SK-N-SH (cell line): ENCODE results near the gene PDGFRB. TPM values are rescaled to one million over a fixed set of nuclear protein-coding genes. Genes with fewer than 3 reads are reported as not detected.

Experiments used
- CTCF ChIA-PET: fragments of 300-600, 350-600 bp; formaldehyde crosslinking; extraction: SDS; loops from one replicate; lab custom pipeline; 2021; lab: Yijun Ruan, JAX
- POLR2A ChIA-PET: fragments of 350-600 bp; sonication (Branson Sonifier 250); formaldehyde crosslinking; extraction: SDS; loops from one replicate; lab custom pipeline; 2020; ENCODE audit warnings: antibody characterized with exemption, inconsistent platforms; lab: Yijun Ruan, JAX
- DNase-seq: peaks from one replicate; pipeline ENCODE4 v3.0.0; 2012
- H2AFZ ChIP-seq: fragments of 200-600 bp; sonication (generic); 2 replicates; pipeline ENCODE4 v1.8.1; 2016; ENCODE audit warnings: antibody characterized with exemption, mild to moderate bottlenecking, low read depth
- H3F3A ChIP-seq: fragments of 200-600 bp; sonication (generic); replicated peaks from 2 replicates; pipeline ENCODE3; 2016; ENCODE audit warnings: antibody characterized with exemption, mild to moderate bottlenecking; ENCODE audit not compliant: insufficient read depth
- H3K27ac ChIP-seq, 2 experiments: fragments of 200-500 bp in 1 of 2; fragments of 200-600 bp in 1 of 2; sonication (Bioruptor generic) in 1 of 2; sonication (generic), shearing (Covaris generic) in 1 of 2; 2 replicates each; pipeline versions ENCODE4 v1.5.1 to v1.6.1; 2014 to 2016; ENCODE audit warnings: low read depth in 2 of 2, inconsistent platforms in 1 of 2, low read length in 1 of 2, mild to moderate bottlenecking in 1 of 2, mixed read lengths in 1 of 2
- H3K27me3 ChIP-seq: fragments of 200-600 bp; sonication (generic), shearing (Covaris generic); 2 replicates; pipeline ENCODE4 v1.6.1; 2016; ENCODE audit warnings: mixed run types; ENCODE audit not compliant: insufficient read depth
- H3K36me3 ChIP-seq, 2 experiments: fragments of 200-500 bp in 1 of 2; fragments of 200-600 bp in 1 of 2; sonication (Bioruptor generic) in 1 of 2; sonication (generic) in 1 of 2; replicated peaks in 1 of 2; 2 replicates each; pipeline versions ENCODE3 to v1.5.1; 2014 to 2016; ENCODE audit warnings: low read length in 1 of 2, mild to moderate bottlenecking in 1 of 2; ENCODE audit not compliant: insufficient read depth in 2 of 2, control insufficient read depth in 1 of 2
- H3K4me1 ChIP-seq, 2 experiments: fragments of 200-500 bp in 1 of 2; fragments of 200-600 bp in 1 of 2; sonication (Bioruptor generic) in 1 of 2; sonication (generic), shearing (Covaris generic) in 1 of 2; 2 replicates each; pipeline versions ENCODE4 v1.5.1 to v1.6.1; 2014 to 2016; ENCODE audit warnings: low read depth in 1 of 2, low read length in 1 of 2, mixed run types in 1 of 2; ENCODE audit not compliant: insufficient read depth in 2 of 2, control insufficient read depth in 1 of 2
- H3K4me2 ChIP-seq: fragments of 200-600 bp; sonication (generic), shearing (Covaris generic); 2 replicates; pipeline ENCODE4 v1.6.1; 2017; ENCODE audit warnings: mixed run types
- H3K4me3 ChIP-seq, 2 experiments: fragments of 200-500 bp in 1 of 2; fragments of 200-600 bp in 1 of 2; sonication (Bioruptor generic) in 1 of 2; sonication (generic), shearing (Covaris generic) in 1 of 2; 2 replicates each; pipeline versions ENCODE4 v1.5.1 to v1.8.1; 2014 to 2016; ENCODE audit warnings: low read depth in 2 of 2, inconsistent platforms in 1 of 2, low read length in 1 of 2, mild to moderate bottlenecking in 1 of 2, mixed read lengths in 1 of 2, moderate library complexity in 1 of 2
- H3K79me2 ChIP-seq: fragments of 200-600 bp; sonication (generic); 2 replicates; pipeline ENCODE4 v1.8.1; 2017; ENCODE audit warnings: mild to moderate bottlenecking; ENCODE audit not compliant: insufficient read depth
- H3K9ac ChIP-seq: fragments of 200-600 bp; sonication (generic); 2 replicates; pipeline ENCODE4 v1.6.1; 2017; ENCODE audit warnings: mixed run types
- H3K9me2 ChIP-seq: fragments of 200-600 bp; sonication (generic); 2 replicates; pipeline ENCODE4 v1.6.1; 2017; ENCODE audit warnings: mixed run types
- H3K9me3 ChIP-seq: fragments of 200-600 bp; sonication (generic); 2 replicates; pipeline ENCODE4 v1.6.1; 2017; ENCODE audit warnings: mixed run types, mild to moderate bottlenecking, moderate library complexity
- H4K20me1 ChIP-seq: fragments of 200-600 bp; sonication (generic); 2 replicates; pipeline ENCODE4 v1.6.1; 2017; ENCODE audit warnings: mild to moderate bottlenecking, mixed run types; ENCODE audit not compliant: insufficient read depth
- CHD2 ChIP-seq: fragments of 150-350 bp; IDR thresholded peaks from 2 replicates; pipeline ENCODE4 v1.6.1; 2018; ENCODE audit warnings: low read length; ENCODE audit not compliant: partially characterized antibody
- EP300 ChIP-seq, 2 experiments: IDR thresholded peaks; 2 replicates each; pipeline versions ENCODE4 v1.4.0 to v1.6.1; 2012; ENCODE audit warnings: borderline replicate concordance in 1 of 2, low read depth in 1 of 2, low read length in 1 of 2
- FOSL2 ChIP-seq: IDR thresholded peaks from 2 replicates; pipeline ENCODE4 v1.4.0; 2012; ENCODE audit warnings: low read depth, mild to moderate bottlenecking, moderate library complexity, borderline replicate concordance
- FOXJ3 ChIP-seq: sonication (generic); formaldehyde crosslinking; IDR thresholded peaks from 2 replicates; pipeline ENCODE4 v1.5.1; 2020; ENCODE audit warnings: mild to moderate bottlenecking, missing genetic modification reagents
- FOXM1 ChIP-seq: IDR thresholded peaks from 2 replicates; pipeline ENCODE4 v1.4.0; 2012; ENCODE audit warnings: low read depth, mild to moderate bottlenecking
- JUND ChIP-seq: IDR thresholded peaks from 2 replicates; pipeline ENCODE4 v1.4.0; 2012
- MEF2A ChIP-seq: IDR thresholded peaks from 2 replicates; pipeline ENCODE4 v1.4.0; 2012; ENCODE audit warnings: low read depth, borderline replicate concordance
- MXI1 ChIP-seq: IDR thresholded peaks from 2 replicates; pipeline ENCODE4 v1.6.1; 2012; ENCODE audit warnings: mild to moderate bottlenecking, low read depth, low read length, improper control_type of control experiment
- POLR2AphosphoS5 ChIP-seq: IDR thresholded peaks from 2 replicates; pipeline ENCODE4 v1.6.1; 2012; ENCODE audit warnings: low read depth, low read length
- RAD21 ChIP-seq: IDR thresholded peaks from 2 replicates; pipeline ENCODE4 v1.6.1; 2012; ENCODE audit warnings: mild to moderate bottlenecking, low read length
- RFX5 ChIP-seq: IDR thresholded peaks from 2 replicates; pipeline ENCODE4 v1.6.1; 2012; ENCODE audit warnings: mild to moderate bottlenecking, improper control_type of control experiment, low read length
- RXRA ChIP-seq: IDR thresholded peaks from 2 replicates; pipeline ENCODE4 v1.4.0; 2012; ENCODE audit warnings: low read depth, mild to moderate bottlenecking, borderline replicate concordance
- SIN3A ChIP-seq: IDR thresholded peaks from 2 replicates; pipeline ENCODE4 v1.6.1; 2012; ENCODE audit warnings: low read depth, mild to moderate bottlenecking, low read length, moderate library complexity, borderline replicate concordance
- YY1 ChIP-seq: IDR thresholded peaks from 2 replicates; pipeline ENCODE4 v1.4.0; 2012; ENCODE audit warnings: low read depth, mild to moderate bottlenecking
- WGBS: methylation state at CpG from one replicate; pipeline ENCODE4 v1.1.6; 2017; ENCODE audit warnings: low lambda C conversion rate; 5-methylcytosine and 5-hydroxymethylcytosine counted together
- polyA plus RNA-seq, 3 experiments: library from polyadenylated mRNA; depleted of rRNA; stranded (reverse); fragments of >200 nt; gene quantifications; 2 replicates each; pipeline ENCODE4 v1.2.3, GENCODE V29; 2012
- TF ChIP-seq, protein P1 (sequence below): IDR thresholded peaks from 2 replicates; pipeline ENCODE4 v1.6.1; 2012; ENCODE audit warnings: mild to moderate bottlenecking, low read depth, low read length, moderate library complexity
- TF ChIP-seq, protein P2 (sequence below): IDR thresholded peaks from 2 replicates; pipeline ENCODE4 v1.4.0; 2012; ENCODE audit warnings: low read depth, borderline replicate concordance
- TF ChIP-seq, protein P3 (sequence below): fragments of 200-600 bp; sonication (generic); IDR thresholded peaks from 2 replicates; pipeline ENCODE4 v1.6.1; 2017; ENCODE audit warnings: antibody characterized with exemption, mild to moderate bottlenecking, moderate library complexity

Gene PDGFRB
- polyA plus RNA-seq, 1 of the 3 experiments (the other 2 are of a cell fraction): 32.1 TPM

DNA sequence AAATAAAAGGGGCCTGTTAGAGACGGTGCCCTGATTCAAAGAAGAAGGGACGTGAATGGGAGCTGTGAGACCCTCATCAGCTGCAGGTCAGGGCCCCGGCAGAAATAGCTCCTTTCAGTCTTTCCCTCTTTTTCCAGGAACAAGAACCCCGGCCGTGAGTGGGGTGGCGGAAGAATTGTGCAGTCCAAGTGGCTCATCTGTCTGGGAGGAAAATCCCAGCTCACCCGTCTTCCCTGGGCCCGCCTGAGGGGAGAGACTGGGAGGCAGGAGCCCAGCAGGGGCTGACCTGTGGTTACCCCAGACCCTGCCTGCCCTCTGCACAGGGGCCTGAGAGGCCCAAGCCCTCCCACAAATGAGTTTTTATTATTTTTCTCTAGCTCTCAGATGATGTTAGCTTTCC, 44.5 kb downstream of the PDGFRB start:
- 92% methylated on average over 6 of the region's 8 CpGs for WGBS
- no peak overlapping the region for H3K4me2 ChIP-seq
- CTCF ChIA-PET: interaction anchor here (0.8 to 2.3 kb wide), 5 partner anchors 8 to 258 kb away, joined by 3 to 10 read pairs (median 4); no protein-coding TSS in a partner anchor
- no peak overlapping the region for H2AFZ ChIP-seq
- H3K9me3 ChIP-seq: no peaks in the 10 kb centered on the region
- DNase-seq: peak; percentile 34
- no peaks in the 10 kb centered on the region for H3F3A ChIP-seq
- H3K79me2 ChIP-seq: no peaks in the 10 kb centered on the region
- POLR2A ChIA-PET: interaction anchor here (0.7 to 2.2 kb wide), 2 partner anchors 11 to 111 kb away, joined by 3 to 8 read pairs; partner anchors contain the start of genes HMGXB3 and TIGD6
- H3K9ac ChIP-seq: no peak overlapping the region
- H3K36me3 ChIP-seq: peaks cover 5 to 21% of the 10 kb centered on the region in 2 experiments
- no peaks in the 10 kb centered on the region for H3K27me3 ChIP-seq
- H4K20me1 ChIP-seq: no peaks in the 10 kb centered on the region
- no peaks in the 10 kb centered on the region for H3K9me2 ChIP-seq
- TF ChIP-seq FOSL2: no peak
- TF ChIP-seq YY1: no peak
- no peak for TF ChIP-seq POLR2AphosphoS5
- TF ChIP-seq SIN3A: no peak
- H3K4me1 ChIP-seq: peaks cover 12 to 49% of the 10 kb centered on the region in 2 experiments
- H3K27ac ChIP-seq: no peak overlapping the region; a peak in 1 of 4 replicates
- H3K4me3 ChIP-seq: no peak overlapping the region

DNA sequence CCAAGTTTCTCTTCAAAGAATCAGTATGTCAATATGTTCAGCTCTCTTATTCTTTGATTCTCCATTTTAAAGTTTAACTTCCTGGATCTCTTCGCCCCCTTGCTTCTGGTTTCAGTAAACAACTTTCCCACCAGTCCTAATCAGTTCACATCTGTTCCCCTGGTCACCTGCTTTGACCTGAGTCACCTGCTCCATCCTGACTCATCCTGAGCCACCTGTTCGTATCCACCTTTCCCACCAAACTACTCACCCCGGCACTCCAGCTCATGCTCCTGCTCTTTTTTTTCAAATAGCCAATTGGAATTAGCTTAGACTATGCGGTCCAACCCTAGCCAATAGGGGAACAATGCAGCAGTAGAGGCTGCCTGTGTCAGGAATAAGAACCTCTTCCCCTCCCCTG, 45.7 kb downstream of the PDGFRB start:
- WGBS: 82% methylated on average over 4 of the region's 4 CpGs
- ChIA-PET POLR2A (no interaction called here), CTCF (interaction anchor here (1.3 to 2.5 kb wide), 3 partner anchors 9 to 257 kb away, joined by 4 to 6 read pairs (median 5); no protein-coding TSS in a partner anchor)
- H3K4me2 ChIP-seq: no peak overlapping the region
- no peaks in the 10 kb centered on the region for H3K9me3 ChIP-seq
- no peaks in the 10 kb centered on the region for H4K20me1 ChIP-seq
- H3K27ac ChIP-seq: no peak overlapping the region
- no peaks in the 10 kb centered on the region for H3K9me2 ChIP-seq
- H2AFZ ChIP-seq: no peak overlapping the region
- TF ChIP-seq MEF2A (no peak), EP300 (IDR thresholded peaks at IDR 0.05; ENCODE audit: borderline replicate concordance in 1 of 2, low read depth in 1 of 2, low read length in 1 of 2) (no peak), JUND (no peak), MXI1 (no peak), FOXM1 (no peak), POLR2AphosphoS5 (no peak), FOXJ3 (CRISPR knock-in tag) (no peak), CHD2 (no peak), RAD21 (no peak), RXRA (no peak), RFX5 (no peak)
- TF ChIP-seq, protein P1, sequence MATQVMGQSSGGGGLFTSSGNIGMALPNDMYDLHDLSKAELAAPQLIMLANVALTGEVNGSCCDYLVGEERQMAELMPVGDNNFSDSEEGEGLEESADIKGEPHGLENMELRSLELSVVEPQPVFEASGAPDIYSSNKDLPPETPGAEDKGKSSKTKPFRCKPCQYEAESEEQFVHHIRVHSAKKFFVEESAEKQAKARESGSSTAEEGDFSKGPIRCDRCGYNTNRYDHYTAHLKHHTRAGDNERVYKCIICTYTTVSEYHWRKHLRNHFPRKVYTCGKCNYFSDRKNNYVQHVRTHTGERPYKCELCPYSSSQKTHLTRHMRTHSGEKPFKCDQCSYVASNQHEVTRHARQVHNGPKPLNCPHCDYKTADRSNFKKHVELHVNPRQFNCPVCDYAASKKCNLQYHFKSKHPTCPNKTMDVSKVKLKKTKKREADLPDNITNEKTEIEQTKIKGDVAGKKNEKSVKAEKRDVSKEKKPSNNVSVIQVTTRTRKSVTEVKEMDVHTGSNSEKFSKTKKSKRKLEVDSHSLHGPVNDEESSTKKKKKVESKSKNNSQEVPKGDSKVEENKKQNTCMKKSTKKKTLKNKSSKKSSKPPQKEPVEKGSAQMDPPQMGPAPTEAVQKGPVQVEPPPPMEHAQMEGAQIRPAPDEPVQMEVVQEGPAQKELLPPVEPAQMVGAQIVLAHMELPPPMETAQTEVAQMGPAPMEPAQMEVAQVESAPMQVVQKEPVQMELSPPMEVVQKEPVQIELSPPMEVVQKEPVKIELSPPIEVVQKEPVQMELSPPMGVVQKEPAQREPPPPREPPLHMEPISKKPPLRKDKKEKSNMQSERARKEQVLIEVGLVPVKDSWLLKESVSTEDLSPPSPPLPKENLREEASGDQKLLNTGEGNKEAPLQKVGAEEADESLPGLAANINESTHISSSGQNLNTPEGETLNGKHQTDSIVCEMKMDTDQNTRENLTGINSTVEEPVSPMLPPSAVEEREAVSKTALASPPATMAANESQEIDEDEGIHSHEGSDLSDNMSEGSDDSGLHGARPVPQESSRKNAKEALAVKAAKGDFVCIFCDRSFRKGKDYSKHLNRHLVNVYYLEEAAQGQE: no peak
- TF ChIP-seq, protein P2, sequence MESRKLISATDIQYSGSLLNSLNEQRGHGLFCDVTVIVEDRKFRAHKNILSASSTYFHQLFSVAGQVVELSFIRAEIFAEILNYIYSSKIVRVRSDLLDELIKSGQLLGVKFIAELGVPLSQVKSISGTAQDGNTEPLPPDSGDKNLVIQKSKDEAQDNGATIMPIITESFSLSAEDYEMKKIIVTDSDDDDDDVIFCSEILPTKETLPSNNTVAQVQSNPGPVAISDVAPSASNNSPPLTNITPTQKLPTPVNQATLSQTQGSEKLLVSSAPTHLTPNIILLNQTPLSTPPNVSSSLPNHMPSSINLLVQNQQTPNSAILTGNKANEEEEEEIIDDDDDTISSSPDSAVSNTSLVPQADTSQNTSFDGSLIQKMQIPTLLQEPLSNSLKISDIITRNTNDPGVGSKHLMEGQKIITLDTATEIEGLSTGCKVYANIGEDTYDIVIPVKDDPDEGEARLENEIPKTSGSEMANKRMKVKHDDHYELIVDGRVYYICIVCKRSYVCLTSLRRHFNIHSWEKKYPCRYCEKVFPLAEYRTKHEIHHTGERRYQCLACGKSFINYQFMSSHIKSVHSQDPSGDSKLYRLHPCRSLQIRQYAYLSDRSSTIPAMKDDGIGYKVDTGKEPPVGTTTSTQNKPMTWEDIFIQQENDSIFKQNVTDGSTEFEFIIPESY: no peak
- TF ChIP-seq, protein P3, sequence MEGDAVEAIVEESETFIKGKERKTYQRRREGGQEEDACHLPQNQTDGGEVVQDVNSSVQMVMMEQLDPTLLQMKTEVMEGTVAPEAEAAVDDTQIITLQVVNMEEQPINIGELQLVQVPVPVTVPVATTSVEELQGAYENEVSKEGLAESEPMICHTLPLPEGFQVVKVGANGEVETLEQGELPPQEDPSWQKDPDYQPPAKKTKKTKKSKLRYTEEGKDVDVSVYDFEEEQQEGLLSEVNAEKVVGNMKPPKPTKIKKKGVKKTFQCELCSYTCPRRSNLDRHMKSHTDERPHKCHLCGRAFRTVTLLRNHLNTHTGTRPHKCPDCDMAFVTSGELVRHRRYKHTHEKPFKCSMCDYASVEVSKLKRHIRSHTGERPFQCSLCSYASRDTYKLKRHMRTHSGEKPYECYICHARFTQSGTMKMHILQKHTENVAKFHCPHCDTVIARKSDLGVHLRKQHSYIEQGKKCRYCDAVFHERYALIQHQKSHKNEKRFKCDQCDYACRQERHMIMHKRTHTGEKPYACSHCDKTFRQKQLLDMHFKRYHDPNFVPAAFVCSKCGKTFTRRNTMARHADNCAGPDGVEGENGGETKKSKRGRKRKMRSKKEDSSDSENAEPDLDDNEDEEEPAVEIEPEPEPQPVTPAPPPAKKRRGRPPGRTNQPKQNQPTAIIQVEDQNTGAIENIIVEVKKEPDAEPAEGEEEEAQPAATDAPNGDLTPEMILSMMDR: no peak
- H3K9ac ChIP-seq: no peak overlapping the region
- H3F3A ChIP-seq: no peaks in the 10 kb centered on the region
- H3K36me3 ChIP-seq: peaks cover 5 to 11% of the 10 kb centered on the region in 2 experiments
- no peak for DNase-seq
- H3K4me1 ChIP-seq: peaks cover 12 to 42% of the 10 kb centered on the region in 2 experiments
- H3K4me3 ChIP-seq: no peak overlapping the region
- H3K79me2 ChIP-seq: no peaks in the 10 kb centered on the region
- no peaks in the 10 kb centered on the region for H3K27me3 ChIP-seq
